ENCODE results near the gene HMGCLL1.

- TF ChIP-seq CTCF (IDR thresholded peaks at IDR 0.05; ENCODE audit: low read depth, low read length, missing input control) (no peak), RAD21 (IDR thresholded peaks at IDR 0.05) (no peak)
Observed at GRCh38 chr6:55557146-55557545, 21.8 kb downstream of the HMGCLL1 start.
